Measurements from ENCODE around the gene HIVEP3. TPM values are rescaled to one million over a fixed set of nuclear protein-coding genes. Genes with fewer than 3 reads are reported as not detected.

HIVEP3 gene
- total RNA-seq, 2 experiments from 2014 or later, result 26.3 to 27.2 TPM

GRCh38 chr1:41613689-41614574 lies 304.8 kb downstream of the HIVEP3 start:
- ChIA-PET POLR2A (no interaction called here), CTCF (interaction anchor here (1.0 kb wide), 1 partner anchor 252 kb away, joined by 3 read pairs; no protein-coding TSS in a partner anchor)

- ChIA-PET CTCF (interaction anchor here (1.0 kb wide), 1 partner anchor 9 kb away, joined by 3 read pairs; no protein-coding TSS in a partner anchor), POLR2A (no interaction called here)
These were observed 305.8 kb downstream of the HIVEP3 start for GRCh38 chr1:41612953-41613352.

- CTCF ChIA-PET, result no interaction called here
- POLR2A ChIA-PET, result no interaction called here
These were observed 306.7 kb downstream of the HIVEP3 start for GRCh38 chr1:41611932-41612450.

GRCh38 chr1:41611068-41611931 lies 307.4 kb downstream of the HIVEP3 start:
- ChIA-PET POLR2A (no interaction called here), CTCF (no interaction called here)

- ChIA-PET POLR2A (no interaction called here), CTCF (no interaction called here)
These were observed 308.4 kb downstream of the HIVEP3 start for GRCh38 chr1:41610361-41610760.

- ChIA-PET CTCF (no interaction called here), POLR2A (no interaction called here)
These were observed 309.4 kb downstream of the HIVEP3 start for GRCh38 chr1:41609166-41609883.

GRCh38 chr1:41608211-41608610 lies 310.5 kb downstream of the HIVEP3 start:
- POLR2A ChIA-PET, result no interaction called here
- CTCF ChIA-PET, result interaction anchor here (0.7 kb wide), 1 partner anchor 33 kb away, joined by 3 read pairs; no protein-coding TSS in a partner anchor

GRCh38 chr1:41607808-41608207 lies 310.9 kb downstream of the HIVEP3 start:
- ChIA-PET CTCF (no interaction called here), POLR2A (no interaction called here)

GRCh38 chr1:41599912-41600311 lies 318.8 kb downstream of the HIVEP3 start:
- CTCF ChIA-PET, result no interaction called here
- POLR2A ChIA-PET, result no interaction called here

- ChIA-PET POLR2A (no interaction called here), CTCF (no interaction called here)
These were observed 320.4 kb downstream of the HIVEP3 start for GRCh38 chr1:41598325-41598724.

- POLR2A ChIA-PET, result no interaction called here
- CTCF ChIA-PET, result no interaction called here
These were observed 326.1 kb downstream of the HIVEP3 start for GRCh38 chr1:41592451-41593125.

- ChIA-PET POLR2A (no interaction called here), CTCF (no interaction called here)
These were observed 326.8 kb downstream of the HIVEP3 start for GRCh38 chr1:41591891-41592290.

- POLR2A ChIA-PET, result no interaction called here
- CTCF ChIA-PET, result no interaction called here
These were observed 328.4 kb downstream of the HIVEP3 start for GRCh38 chr1:41590331-41590730.

GRCh38 chr1:41589395-41589794 lies 329.3 kb downstream of the HIVEP3 start:
- CTCF ChIA-PET, result no interaction called here
- POLR2A ChIA-PET, result no interaction called here

GRCh38 chr1:41588334-41588875 lies 330.3 kb downstream of the HIVEP3 start:
- POLR2A ChIA-PET, result no interaction called here
- CTCF ChIA-PET, result no interaction called here

GRCh38 chr1:41587791-41588190 lies 330.9 kb downstream of the HIVEP3 start:
- POLR2A ChIA-PET, result no interaction called here
- CTCF ChIA-PET, result no interaction called here

- POLR2A ChIA-PET, result no interaction called here
- CTCF ChIA-PET, result no interaction called here
These were observed 332.5 kb downstream of the HIVEP3 start for GRCh38 chr1:41586230-41586629.

GRCh38 chr1:41583658-41584547 lies 334.8 kb downstream of the HIVEP3 start:
- ChIA-PET CTCF (interaction anchor here (1.2 to 2.3 kb wide), 2 partner anchors 10 to 11 kb away, joined by 3 to 5 read pairs; no protein-coding TSS in a partner anchor), POLR2A (no interaction called here)

Measured in activated CD8-positive, alpha-beta memory T cell treated with anti-CD3 and anti-CD28 coated beads for 36 hours (primary cell).